HEK293T (cell line): Measurements from ENCODE around the gene IRF1.

ENCODE experiments used
- CTCF ChIA-PET: fragments of 350-600 bp; formaldehyde crosslinking; extraction: SDS; loops from one replicate; lab custom pipeline; 2021; ENCODE audit warnings: antibody characterized with exemption, inconsistent platforms; lab: Yijun Ruan, JAX
- POLR2A ChIA-PET: fragments of 350-600 bp; formaldehyde crosslinking; extraction: SDS; loops from one replicate; lab custom pipeline; 2020; ENCODE audit warnings: antibody characterized with exemption, inconsistent platforms; lab: Yijun Ruan, JAX
- DNase-seq: peaks from one replicate; pipeline ENCODE4 v3.0.0; 2012; ENCODE audit warnings: mixed read lengths; ENCODE audit errors: extremely low spot score
- ARNT ChIP-seq: fragments of 450-650 bp; IDR thresholded peaks from 2 replicates; pipeline ENCODE4 v1.6.1; 2017; ENCODE audit warnings: mild to moderate bottlenecking
- BHLHE40 ChIP-seq: fragments of 450-650 bp; IDR thresholded peaks from 2 replicates; pipeline ENCODE4 v1.6.1; 2016; ENCODE audit warnings: mild to moderate bottlenecking, moderate library complexity, borderline replicate concordance
- CTBP1 ChIP-seq: fragments of 450-650 bp; IDR thresholded peaks from 2 replicates; pipeline ENCODE4 v1.6.1; 2016; ENCODE audit warnings: borderline replicate concordance
- ELF4 ChIP-seq: fragments of 450-650 bp; IDR thresholded peaks from 2 replicates; pipeline ENCODE4 v1.6.1; 2017; ENCODE audit warnings: antibody characterized with exemption
- FOXA1 ChIP-seq: fragments of 450-650 bp; IDR thresholded peaks from 2 replicates; pipeline ENCODE4 v1.6.1; 2016; ENCODE audit warnings: mild to moderate bottlenecking
- FOXK2 ChIP-seq: fragments of 450-650 bp; IDR thresholded peaks from 2 replicates; pipeline ENCODE4 v1.6.1; 2016; ENCODE audit warnings: mild to moderate bottlenecking
- FOXM1 ChIP-seq: fragments of 450-650 bp; IDR thresholded peaks from 2 replicates; pipeline ENCODE4 v1.6.1; 2017; ENCODE audit warnings: mild to moderate bottlenecking, borderline replicate concordance
- HDGF ChIP-seq: fragments of 450-650 bp; IDR thresholded peaks from 2 replicates; pipeline ENCODE4 v1.6.1; 2017; ENCODE audit warnings: antibody characterized with exemption, borderline replicate concordance
- L3MBTL2 ChIP-seq: fragments of 450-650 bp; conservative IDR thresholded peaks from 2 replicates; pipeline ENCODE4 v1.6.1; 2016; ENCODE audit warnings: mild to moderate bottlenecking
- LEF1 ChIP-seq: fragments of 450-650 bp; IDR thresholded peaks from 2 replicates; pipeline ENCODE4 v1.6.1; 2017; ENCODE audit warnings: mild to moderate bottlenecking, borderline replicate concordance
- NFRKB ChIP-seq: fragments of 450-650 bp; IDR thresholded peaks from 2 replicates; pipeline ENCODE4 v1.6.1; 2016; ENCODE audit warnings: mild to moderate bottlenecking, moderate library complexity
- PKNOX1 ChIP-seq: fragments of 450-650 bp; IDR thresholded peaks from 2 replicates; pipeline ENCODE4 v1.6.1; 2016
- SP1 ChIP-seq: fragments of 450-650 bp; IDR thresholded peaks from 2 replicates; pipeline ENCODE4 v1.6.1; 2017
- SUZ12 ChIP-seq: fragments of 450-650 bp; IDR thresholded peaks from 2 replicates; pipeline ENCODE4 v1.6.1; 2016; ENCODE audit warnings: mild to moderate bottlenecking
- TARDBP ChIP-seq: fragments of 450-650 bp; IDR thresholded peaks from 2 replicates; pipeline ENCODE4 v1.6.1; 2016
- ZNF384 ChIP-seq: fragments of 450-650 bp; IDR thresholded peaks from 2 replicates; pipeline ENCODE4 v1.6.1; 2016

Gene IRF1

GRCh38 chr5:132490484-132491367 lies at the start of gene IRF1:
Gene IRF1, minus strand, starts transcription at chr5:132490773. Its CDS starts 1,295 bp downstream, at chr5:132489478.
- CTCF ChIA-PET: interaction anchor here (0.7 to 1.5 kb wide), 4 partner anchors 9 to 218 kb away, joined by 3 to 4 read pairs (median 4); no protein-coding TSS in a partner anchor
- TF ChIP-seq ELF4: peak; percentile 34; the same call in 1 of the 2 replicates
- TF ChIP-seq HDGF: no peak
- TF ChIP-seq L3MBTL2: peak; percentile 88
- peak; percentile 95 for DNase-seq
- POLR2A ChIA-PET: interaction anchor here (0.6 to 3.7 kb wide), 26 partner anchors 10 to 731 kb away, joined by 3 to 33 read pairs (median 4); partner anchors contain the start of genes P4HA2, SLC22A4 and SLC22A5

- POLR2A ChIA-PET: no interaction called here
Observed at GRCh38 chr5:132540149-132540548, 49.6 kb upstream of the IRF1 start.

GRCh38 chr5:132539716-132540115 lies 49.1 kb upstream of the IRF1 start:
- POLR2A ChIA-PET: no interaction called here
- CTCF ChIA-PET: no interaction called here
- DNase-seq: no peak
- TF ChIP-seq CTBP1 (no peak), ARNT (no peak), SUZ12 (no peak), ZNF384 (no peak), FOXA1 (no peak), NFRKB (no peak)

More at GRCh38 chr5:132540149-132540548, 49.6 kb upstream of the IRF1 start:
- DNase-seq: no peak
- CTCF ChIA-PET: no interaction called here
- TF ChIP-seq L3MBTL2 (no peak), CTBP1 (no peak), SP1 (no peak), FOXM1 (no peak), NFRKB (no peak), BHLHE40 (no peak), FOXA1 (no peak), ELF4 (no peak), SUZ12 (no peak), TARDBP (no peak), HDGF (no peak), FOXK2 (no peak)

- TF ChIP-seq FOXM1 (no peak), HDGF (no peak), FOXA1 (no peak), NFRKB (no peak), LEF1 (no peak), ZNF384 (no peak), SP1 (no peak), FOXK2 (no peak), ARNT (no peak), TARDBP (no peak), CTBP1 (no peak), ELF4 (no peak), SUZ12 (no peak), BHLHE40 (no peak), L3MBTL2 (no peak), PKNOX1 (no peak)
- ChIA-PET POLR2A (interaction anchor here (0.8 kb wide), 1 partner anchor 26 kb away, joined by 3 read pairs; the partner anchor contains the start of gene RAD50), CTCF (interaction anchor here (0.6 to 0.7 kb wide), 2 partner anchors 26 to 292 kb away, joined by 3 to 4 read pairs; partner anchors contain the start of gene RAD50)
- DNase-seq: no peak
Observed at GRCh38 chr5:132530946-132531345, 40.4 kb upstream of the IRF1 start.

- no peak for DNase-seq
- TF ChIP-seq FOXM1: no peak
- TF ChIP-seq FOXA1: no peak
- TF ChIP-seq ARNT: no peak
- TF ChIP-seq TARDBP: no peak
- no peak for TF ChIP-seq SUZ12
- no peak for TF ChIP-seq FOXK2
- no peak for TF ChIP-seq LEF1
- ChIA-PET POLR2A (no interaction called here), CTCF (interaction anchor here (0.6 to 0.7 kb wide), 3 partner anchors 291 to 746 kb away, joined by 3 read pairs; no protein-coding TSS in a partner anchor)
Observed at GRCh38 chr5:132528866-132529634, 38.5 kb upstream of the IRF1 start.

GRCh38 chr5:132528021-132528420 lies 37.4 kb upstream of the IRF1 start:
- ChIA-PET POLR2A (no interaction called here), CTCF (interaction anchor here (0.6 to 1.2 kb wide), 4 partner anchors 17 to 747 kb away, joined by 3 to 4 read pairs (median 3); no protein-coding TSS in a partner anchor)
- TF ChIP-seq ELF4 (no peak), NFRKB (no peak), FOXM1 (no peak), PKNOX1 (no peak), LEF1 (no peak), TARDBP (no peak), FOXA1 (no peak), L3MBTL2 (no peak), FOXK2 (no peak), SUZ12 (no peak), ZNF384 (no peak), CTBP1 (no peak), BHLHE40 (no peak), ARNT (no peak), SP1 (no peak), HDGF (no peak)

More at GRCh38 chr5:132528021-132528420, 37.4 kb upstream of the IRF1 start:
- no peak for DNase-seq
